LNCAP (cell line): ENCODE data around the gene TPSG1.
"Not testable (repeated sequence)": the region's sequence is repeated elsewhere in the genome, so short reads cannot be mapped to it uniquely, and the experiment has no call there.

Source experiments
- TF ChIP-seq, protein P1 (sequence below): fragments of 450-650 bp; IDR thresholded peaks from 2 replicates; pipeline ENCODE4 v1.5.1; 2017; ENCODE audit warnings: mild to moderate bottlenecking

Gene TPSG1

DNA sequence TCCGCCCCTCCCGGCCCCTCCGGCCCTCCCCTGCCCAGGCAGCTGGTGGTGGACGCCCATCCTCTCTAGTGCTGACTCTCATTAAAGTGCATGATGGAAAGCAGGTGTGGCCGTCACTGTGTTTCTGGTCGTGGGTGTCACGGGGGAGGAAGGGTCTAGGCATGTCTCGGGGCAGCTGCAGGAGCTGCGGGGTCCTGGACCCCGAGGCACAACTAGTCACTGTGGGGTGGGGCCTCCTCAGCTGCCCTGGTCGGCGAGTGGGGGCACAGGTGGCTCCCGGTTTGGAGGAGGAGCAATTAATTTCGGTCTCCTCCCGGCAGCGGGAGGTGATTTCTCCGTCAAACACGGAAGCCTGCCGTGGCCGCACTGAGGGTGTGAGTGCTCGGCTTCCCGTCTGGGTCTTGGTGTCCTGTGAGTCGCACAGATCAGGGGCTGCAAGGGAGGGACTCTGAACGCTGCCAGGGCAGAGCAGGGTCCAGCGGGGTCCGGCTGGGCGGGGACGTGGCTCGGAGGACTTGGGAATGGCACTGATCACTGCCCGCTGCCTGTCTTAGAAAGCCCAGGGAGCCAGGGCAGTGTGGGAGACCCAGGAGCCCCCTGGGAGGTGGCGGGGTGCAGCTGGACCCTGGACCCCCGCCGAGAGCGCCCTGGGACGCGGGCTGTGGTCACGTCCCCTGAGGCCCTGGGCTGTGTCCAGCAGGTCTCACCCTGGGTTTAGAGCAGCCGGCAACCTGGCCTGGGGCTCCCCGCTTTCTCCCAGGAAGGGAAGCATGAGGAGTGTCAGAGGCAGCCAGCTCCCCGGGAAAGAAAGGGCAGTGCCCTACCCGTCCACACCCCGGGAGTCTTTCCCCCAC lies 34.1 kb upstream of the TPSG1 start:
- TF ChIP-seq, protein P1, sequence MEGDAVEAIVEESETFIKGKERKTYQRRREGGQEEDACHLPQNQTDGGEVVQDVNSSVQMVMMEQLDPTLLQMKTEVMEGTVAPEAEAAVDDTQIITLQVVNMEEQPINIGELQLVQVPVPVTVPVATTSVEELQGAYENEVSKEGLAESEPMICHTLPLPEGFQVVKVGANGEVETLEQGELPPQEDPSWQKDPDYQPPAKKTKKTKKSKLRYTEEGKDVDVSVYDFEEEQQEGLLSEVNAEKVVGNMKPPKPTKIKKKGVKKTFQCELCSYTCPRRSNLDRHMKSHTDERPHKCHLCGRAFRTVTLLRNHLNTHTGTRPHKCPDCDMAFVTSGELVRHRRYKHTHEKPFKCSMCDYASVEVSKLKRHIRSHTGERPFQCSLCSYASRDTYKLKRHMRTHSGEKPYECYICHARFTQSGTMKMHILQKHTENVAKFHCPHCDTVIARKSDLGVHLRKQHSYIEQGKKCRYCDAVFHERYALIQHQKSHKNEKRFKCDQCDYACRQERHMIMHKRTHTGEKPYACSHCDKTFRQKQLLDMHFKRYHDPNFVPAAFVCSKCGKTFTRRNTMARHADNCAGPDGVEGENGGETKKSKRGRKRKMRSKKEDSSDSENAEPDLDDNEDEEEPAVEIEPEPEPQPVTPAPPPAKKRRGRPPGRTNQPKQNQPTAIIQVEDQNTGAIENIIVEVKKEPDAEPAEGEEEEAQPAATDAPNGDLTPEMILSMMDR: no peak

DNA sequence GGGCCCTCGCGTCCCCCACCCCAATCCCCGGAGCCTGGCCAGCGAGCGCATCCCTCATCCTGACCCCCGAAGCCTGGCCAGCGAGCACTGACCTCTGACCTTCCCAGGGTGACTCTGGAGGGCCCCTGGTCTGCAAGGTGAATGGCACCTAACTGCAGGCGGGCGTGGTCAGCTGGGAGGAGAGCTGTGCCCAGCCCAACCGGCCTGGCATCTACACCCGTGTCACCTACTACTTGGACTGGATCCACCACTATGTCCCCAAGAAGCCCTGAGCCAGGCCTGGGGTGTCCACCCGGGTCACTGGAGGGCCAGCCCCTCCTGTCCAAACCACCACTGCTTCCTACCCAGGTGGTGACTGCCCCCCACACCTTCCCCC lies 33.1 kb upstream of the TPSG1 start:
- TF ChIP-seq, protein P1: no peak

DNA sequence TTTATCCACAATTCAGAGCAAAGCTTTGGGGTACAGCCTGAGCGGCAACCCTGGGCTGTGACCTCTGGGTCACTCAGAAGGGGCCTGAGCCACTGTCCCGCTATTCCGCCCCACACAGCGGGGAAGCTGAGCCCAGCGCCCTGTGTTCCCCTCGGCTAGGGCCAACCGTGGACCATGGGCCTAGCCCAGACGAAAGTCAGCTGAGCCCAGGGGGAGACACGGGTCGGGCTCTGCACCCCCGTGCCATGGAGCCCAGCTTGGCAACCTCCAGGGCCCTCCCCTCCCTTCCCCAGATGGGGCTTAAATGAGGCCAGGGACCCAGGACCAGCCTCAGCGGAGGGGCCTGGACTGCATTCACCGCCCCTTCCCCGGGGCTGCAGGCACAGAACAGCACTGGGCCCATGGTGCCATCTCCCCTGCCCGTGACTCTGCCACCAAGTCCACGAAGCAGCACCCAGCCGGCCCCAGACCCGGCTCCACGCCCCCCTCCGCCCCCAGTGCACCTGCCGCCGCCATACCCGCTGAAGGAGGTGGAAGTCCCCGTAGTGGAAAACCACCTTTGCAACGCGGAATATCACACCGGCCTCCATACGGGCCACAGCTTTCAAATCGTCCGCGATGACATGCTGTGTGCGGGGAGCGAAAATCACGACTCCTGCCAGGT lies 32.6 kb upstream of the TPSG1 start:
- TF ChIP-seq, protein P1: no peak

DNA sequence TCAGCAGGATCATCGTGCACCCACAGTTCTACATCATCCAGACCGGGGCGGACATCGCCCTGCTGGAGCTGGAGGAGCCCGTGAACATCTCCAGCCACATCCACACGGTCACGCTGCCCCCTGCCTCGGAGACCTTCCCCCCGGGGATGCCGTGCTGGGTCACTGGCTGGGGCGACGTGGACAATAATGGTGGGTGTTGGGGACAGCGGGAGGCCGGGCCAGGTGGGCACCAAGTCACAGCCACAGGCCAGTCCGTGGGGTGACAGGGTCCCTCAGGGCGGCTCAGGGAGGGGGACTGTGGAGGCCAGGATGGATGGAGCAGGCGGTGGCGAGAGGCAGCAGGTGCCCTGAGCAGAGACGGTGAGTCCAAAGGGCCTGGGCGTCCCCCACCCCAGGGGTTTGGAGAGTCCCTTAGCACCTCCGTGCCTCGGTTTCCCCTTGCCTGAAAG lies 31.8 kb upstream of the TPSG1 start:
- TF ChIP-seq, protein P1: no peak

DNA sequence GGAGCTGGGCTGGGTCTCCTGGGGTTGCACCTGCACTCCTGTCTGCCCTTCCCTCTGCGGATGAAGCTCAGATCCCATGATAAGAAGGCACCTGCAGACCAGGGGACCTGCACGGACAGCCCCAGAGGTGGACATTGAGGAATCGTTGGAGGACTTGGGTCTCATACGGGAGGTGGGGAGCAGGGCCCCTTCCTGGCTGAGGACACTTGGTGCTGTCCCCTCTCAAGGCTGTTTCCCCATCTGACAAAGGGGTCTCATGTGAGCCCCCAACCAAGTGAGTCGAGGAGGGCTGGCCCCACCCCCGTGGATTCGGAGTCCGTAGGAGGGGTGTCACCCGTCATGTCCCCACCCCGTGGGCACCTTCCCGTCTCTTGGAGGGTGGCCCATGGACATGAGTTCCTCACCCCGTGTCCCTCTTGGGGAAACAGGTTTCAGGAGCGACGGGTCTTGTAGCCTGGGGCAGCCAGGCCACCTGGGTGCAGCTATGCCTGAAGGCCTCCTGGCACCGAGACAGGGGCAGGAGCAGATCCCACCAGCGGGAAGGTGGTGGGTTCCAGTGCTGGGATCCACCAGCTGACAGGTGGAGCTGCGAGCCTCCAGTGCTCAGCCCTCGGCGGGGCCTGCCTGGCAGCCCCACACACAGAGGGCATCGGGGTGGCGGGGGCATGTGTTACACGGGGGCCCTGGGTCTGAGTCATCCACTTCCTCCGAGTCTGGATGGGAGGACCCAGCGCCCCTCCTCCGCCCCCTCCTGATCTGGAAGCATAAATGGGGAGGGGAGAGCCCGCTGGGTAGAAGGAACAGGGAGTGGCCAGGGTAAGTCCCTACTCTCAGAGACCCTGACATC lies 30.4 kb upstream of the TPSG1 start, which contains the start of gene TPSD1:
TPSD1 (plus strand) TSS at position 794 of the 847 bp plus-strand sequence. CDS start 212 bp downstream, outside the sequence.
- TF ChIP-seq, protein P1: not testable (repeated sequence)

DNA sequence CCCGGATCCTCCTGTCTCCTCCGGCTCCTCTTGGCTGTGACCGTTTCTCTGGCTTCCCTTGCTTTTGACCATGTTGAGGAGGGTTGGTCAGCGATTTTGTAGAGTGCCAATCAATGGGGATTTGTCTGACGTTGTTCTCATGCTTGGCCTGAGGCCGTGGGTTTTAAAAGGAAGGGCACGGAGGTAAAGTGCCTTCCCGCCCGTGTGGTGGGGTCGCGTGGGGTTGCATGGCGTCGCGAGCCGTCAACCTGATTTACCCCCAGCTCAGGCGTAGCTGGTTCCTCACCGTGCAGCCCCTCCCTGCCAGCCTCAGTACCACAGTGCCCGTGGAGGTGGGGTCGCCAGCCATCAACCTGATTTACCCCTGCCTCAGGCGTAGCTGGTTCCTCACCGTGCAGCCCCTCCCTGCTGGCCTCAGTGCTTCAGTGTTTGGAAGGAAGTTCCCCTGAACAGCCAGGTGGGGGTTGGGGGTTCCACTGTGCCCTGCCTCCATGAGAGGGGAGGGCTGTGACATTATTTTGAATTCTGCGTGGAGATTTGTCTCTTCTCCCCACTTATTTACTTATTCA lies 20.5 kb upstream of the TPSG1 start:
- TF ChIP-seq, protein P1: no peak

DNA sequence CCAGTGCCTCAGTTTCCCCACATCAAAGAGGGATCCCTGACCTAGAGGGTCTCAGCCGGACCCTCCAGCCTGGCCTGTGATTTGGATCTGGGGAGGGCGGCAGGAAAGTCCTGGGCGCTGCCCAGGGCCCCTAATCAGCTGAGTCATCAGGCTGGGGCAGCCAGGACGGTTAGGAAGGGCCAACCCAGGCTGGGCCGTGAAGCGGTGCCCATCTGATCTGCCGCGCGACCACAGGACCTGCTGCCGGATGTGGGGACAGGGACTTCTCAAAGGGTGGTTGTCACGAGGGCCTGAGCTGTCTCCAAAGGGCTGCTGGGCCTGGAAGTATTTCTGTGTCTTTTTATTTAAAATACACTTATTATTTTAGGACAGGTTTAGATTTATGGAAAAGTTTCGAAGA lies 19.8 kb upstream of the TPSG1 start:
- TF ChIP-seq, protein P1: no peak
